Neural crest cell (in vitro differentiated cells): ENCODE results near the gene NBPF10. TPM values are rescaled to one million over a fixed set of nuclear protein-coding genes. Genes with fewer than 3 reads are reported as not detected.
"Not testable (repeated sequence)": the region's sequence is repeated elsewhere in the genome, so short reads cannot be mapped to it uniquely, and the experiment has no call there.

ENCODE experiments used
- DNase-seq: peaks from one replicate; pipeline ENCODE4 v3.0.0; 2021; ENCODE audit warnings: low read depth, mixed read lengths, low spot score
- H3K27ac Mint-ChIP-seq: one replicate; pipeline ENCODE4 v1.8.0; 2021; ENCODE audit warnings: mild to moderate bottlenecking, mixed read lengths; ENCODE audit not compliant: unreplicated experiment
- H3K27me3 Mint-ChIP-seq: 2 replicates; pipeline ENCODE4 v1.8.0; 2021; ENCODE audit warnings: low read depth, mild to moderate bottlenecking, mixed read lengths
- H3K36me3 Mint-ChIP-seq: 2 replicates; pipeline ENCODE4 v1.8.0; 2021; ENCODE audit warnings: low read depth, mild to moderate bottlenecking, mixed read lengths
- H3K4me1 Mint-ChIP-seq: 2 replicates; pipeline ENCODE4 v1.8.0; 2021; ENCODE audit warnings: mixed read lengths
- H3K4me3 Mint-ChIP-seq: one replicate; pipeline ENCODE4 v1.8.0; 2021; ENCODE audit warnings: mild to moderate bottlenecking, mixed read lengths
- H3K9me3 Mint-ChIP-seq: 2 replicates; pipeline ENCODE4 v1.8.0; 2021; ENCODE audit warnings: mixed read lengths
- CTCF ChIP-seq: fragments of 200-600 bp; sonication (generic); conservative IDR thresholded peaks from 2 replicates; pipeline ENCODE4 v1.5.0; 2021; ENCODE audit warnings: antibody characterized with exemption, mild to moderate bottlenecking
- long read RNA-seq: library from polyadenylated mRNA; unstranded; transcript quantifications from one replicate; pipeline ENCODE4 v2.0.0, GENCODE V29; 2020
- total RNA-seq: library from RNA; stranded (reverse); gene quantifications from 2 replicates; pipeline ENCODE4 v1.2.1, GENCODE V29; 2021

NBPF10 gene, protein sequence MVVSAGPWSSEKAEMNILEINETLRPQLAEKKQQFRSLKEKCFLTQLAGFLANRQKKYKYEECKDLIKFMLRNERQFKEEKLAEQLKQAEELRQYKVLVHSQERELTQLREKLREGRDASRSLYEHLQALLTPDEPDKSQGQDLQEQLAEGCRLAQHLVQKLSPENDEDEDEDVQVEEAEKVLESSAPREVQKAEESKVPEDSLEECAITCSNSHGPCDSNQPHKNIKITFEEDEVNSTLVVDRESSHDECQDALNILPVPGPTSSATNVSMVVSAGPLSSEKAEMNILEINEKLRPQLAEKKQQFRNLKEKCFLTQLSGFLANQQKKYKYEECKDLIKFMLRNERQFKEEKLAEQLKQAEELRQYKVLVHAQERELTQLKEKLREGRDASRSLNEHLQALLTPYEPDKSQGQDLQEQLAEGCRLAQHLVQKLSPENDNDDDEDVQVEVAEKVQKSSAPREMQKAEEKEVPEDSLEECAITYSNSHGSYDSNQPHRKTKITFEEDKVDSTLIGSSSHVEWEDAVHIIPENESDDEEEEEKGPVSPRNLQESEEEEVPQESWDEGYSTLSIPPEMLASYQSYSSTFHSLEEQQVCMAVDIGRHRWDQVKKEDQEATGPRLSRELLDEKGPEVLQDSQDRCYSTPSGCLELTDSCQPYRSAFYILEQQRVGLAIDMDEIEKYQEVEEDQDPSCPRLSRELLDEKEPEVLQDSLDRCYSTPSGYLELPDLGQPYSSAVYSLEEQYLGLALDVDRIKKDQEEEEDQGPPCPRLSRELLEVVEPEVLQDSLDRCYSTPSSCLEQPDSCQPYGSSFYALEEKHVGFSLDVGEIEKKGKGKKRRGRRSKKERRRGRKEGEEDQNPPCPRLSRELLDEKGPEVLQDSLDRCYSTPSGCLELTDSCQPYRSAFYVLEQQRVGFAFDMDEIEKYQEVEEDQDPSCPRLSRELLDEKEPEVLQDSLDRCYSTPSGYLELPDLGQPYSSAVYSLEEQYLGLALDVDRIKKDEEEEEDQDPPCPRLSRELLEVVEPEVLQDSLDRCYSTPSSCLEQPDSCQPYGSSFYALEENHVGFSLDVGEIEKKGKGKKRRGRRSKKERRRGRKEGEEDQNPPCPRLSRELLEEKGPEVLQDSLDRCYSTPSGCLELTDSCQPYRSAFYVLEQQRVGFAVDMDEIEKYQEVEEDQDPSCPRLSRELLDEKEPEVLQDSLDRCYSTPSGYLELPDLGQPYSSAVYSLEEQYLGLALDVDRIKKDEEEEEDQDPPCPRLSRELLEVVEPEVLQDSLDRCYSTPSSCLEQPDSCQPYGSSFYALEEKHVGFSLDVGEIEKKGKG (N-terminal part only)
- total RNA-seq: 2.1 and 2.2 TPM in 2 replicates
- long read RNA-seq, partial matches to known transcripts: 5 of 9 reads
- long read RNA-seq, other reads (novel, unspliced or antisense): 4 of 9 reads

DNA sequence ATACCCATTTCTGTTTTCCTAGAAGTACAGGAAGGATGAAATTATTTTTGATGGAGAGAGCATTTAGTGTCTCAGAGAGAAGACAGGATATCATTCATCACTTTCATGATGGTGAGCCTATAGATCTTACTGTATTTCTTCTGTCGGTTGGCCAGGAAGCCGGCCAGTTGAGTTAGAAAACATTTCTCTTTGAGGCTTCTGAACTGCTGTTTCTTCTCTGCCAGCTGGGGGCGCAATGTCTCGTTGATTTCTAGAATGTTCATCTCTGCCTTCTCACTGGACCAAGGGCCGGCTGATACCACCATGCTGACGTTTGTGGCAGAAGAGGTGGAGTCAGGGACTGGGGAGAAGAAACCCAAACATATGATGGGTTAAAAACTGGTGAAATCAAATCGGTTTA lies at the start of gene NBPF10:
Gene NBPF10 (minus strand): TSS at position 340 of the 400 bp plus-strand sequence. CDS start 35 bp downstream, at position 305.
- H3K27me3 Mint-ChIP-seq, H3K9me3 Mint-ChIP-seq, H3K27ac Mint-ChIP-seq, H3K4me1 Mint-ChIP-seq, H3K4me3 Mint-ChIP-seq, DNase-seq, H3K36me3 Mint-ChIP-seq: not testable (repeated sequence)
- TF ChIP-seq CTCF: peak; percentile 34

GRCh38 chr1:146174531-146174930 lies 29.9 kb upstream of the NBPF10 start:
- not testable (repeated sequence) for H3K9me3 Mint-ChIP-seq, H3K27me3 Mint-ChIP-seq, DNase-seq, H3K4me3 Mint-ChIP-seq, H3K4me1 Mint-ChIP-seq, H3K36me3 Mint-ChIP-seq
- peak overlapping the region; percentile 50 for H3K27ac Mint-ChIP-seq

GRCh38 chr1:146167740-146168139 lies 23.1 kb upstream of the NBPF10 start:
- DNase-seq, H3K27ac Mint-ChIP-seq, H3K36me3 Mint-ChIP-seq, H3K27me3 Mint-ChIP-seq, H3K4me1 Mint-ChIP-seq, H3K4me3 Mint-ChIP-seq, H3K9me3 Mint-ChIP-seq: not testable (repeated sequence)

GRCh38 chr1:146167273-146167672 lies 22.7 kb upstream of the NBPF10 start:
- not testable (repeated sequence) for H3K27ac Mint-ChIP-seq, H3K4me3 Mint-ChIP-seq, H3K36me3 Mint-ChIP-seq, DNase-seq, H3K27me3 Mint-ChIP-seq, H3K4me1 Mint-ChIP-seq, H3K9me3 Mint-ChIP-seq

Other genes with a start within 250 kb of the NBPF10 start
- 0.55 and 1.0 TPM in 2 replicates for gene ITGA10, start 234.8 kb downstream of the NBPF10 start, total RNA-seq
- gene PEX11B, start 226.1 kb downstream of the NBPF10 start, total RNA-seq: 18.7 and 22.1 TPM in 2 replicates
- gene RBM8A, start 217.3 kb downstream of the NBPF10 start, total RNA-seq: 273 and 285 TPM in 2 replicates
- 36.0 and 37.5 TPM in 2 replicates for gene LIX1L, start 186.8 kb downstream of the NBPF10 start, total RNA-seq
- gene ANKRD34A, start 180.2 kb downstream of the NBPF10 start, total RNA-seq: 0.49 and 1.2 TPM in 2 replicates
- gene POLR3GL, start 180.1 kb downstream of the NBPF10 start, total RNA-seq: 14.6 and 15.5 TPM in 2 replicates
- 83.5 and 90.8 TPM in 2 replicates for gene TXNIP, start 148.2 kb downstream of the NBPF10 start, total RNA-seq
- not detected in 2 replicates for gene HJV, start 123.1 kb downstream of the NBPF10 start, total RNA-seq
- gene NOTCH2NLA, start 84.2 kb upstream of the NBPF10 start, total RNA-seq: 25.4 and 26.4 TPM in 2 replicates